SW480 (cell line): Measurements from ENCODE around the gene NXPE4.
A peak's percentile ranks its signal among the peaks of the same experiment; 100 is the strongest.
"Not testable (repeated sequence)": the region's sequence is repeated elsewhere in the genome, so short reads cannot be mapped to it uniquely, and the experiment has no call there.

Experiments
- DNase-seq: peaks from one replicate; pipeline ENCODE4 v3.0.0-alpha.2; 2016; ENCODE audit warnings: low spot score

Gene NXPE4

DNA sequence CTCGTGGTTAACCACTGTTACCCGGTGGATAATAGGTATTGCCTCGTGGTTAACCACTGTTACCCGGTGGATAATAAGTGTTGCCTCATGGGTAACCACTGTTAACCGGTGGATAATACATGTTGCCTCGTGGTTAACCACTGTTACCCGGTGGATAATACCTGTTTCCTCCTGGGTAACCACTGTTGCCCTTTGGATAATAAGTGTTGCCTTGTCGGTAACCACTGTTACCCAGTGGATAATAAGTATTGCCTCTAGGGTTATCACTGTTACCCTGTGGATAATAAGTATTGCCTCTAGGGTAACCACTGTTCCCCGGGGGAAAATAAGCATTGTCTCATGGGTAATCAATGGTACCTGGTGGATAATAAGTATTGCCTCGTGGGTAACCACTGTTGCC, 15.0 kb upstream of the NXPE4 start:
- no peak for DNase-seq

DNA sequence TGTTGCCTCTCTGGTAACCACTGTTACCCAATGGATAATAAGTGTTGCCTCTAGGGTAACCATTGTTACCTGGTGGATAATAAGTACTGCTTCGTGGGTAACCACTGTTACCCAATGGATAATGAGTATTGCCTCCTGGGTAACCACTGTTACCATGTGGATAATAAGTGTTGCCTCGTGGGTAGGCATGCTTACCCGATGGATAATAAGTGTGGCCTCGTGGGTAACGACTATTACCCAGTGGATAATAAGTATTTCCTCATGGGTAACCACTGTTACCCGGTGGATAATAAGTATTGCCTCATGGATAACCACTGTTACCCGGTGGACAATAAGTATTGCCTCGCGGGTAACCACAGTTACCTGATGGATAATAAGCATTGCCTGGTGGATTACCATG, 13.8 kb upstream of the NXPE4 start:
- no peak for DNase-seq

DNA sequence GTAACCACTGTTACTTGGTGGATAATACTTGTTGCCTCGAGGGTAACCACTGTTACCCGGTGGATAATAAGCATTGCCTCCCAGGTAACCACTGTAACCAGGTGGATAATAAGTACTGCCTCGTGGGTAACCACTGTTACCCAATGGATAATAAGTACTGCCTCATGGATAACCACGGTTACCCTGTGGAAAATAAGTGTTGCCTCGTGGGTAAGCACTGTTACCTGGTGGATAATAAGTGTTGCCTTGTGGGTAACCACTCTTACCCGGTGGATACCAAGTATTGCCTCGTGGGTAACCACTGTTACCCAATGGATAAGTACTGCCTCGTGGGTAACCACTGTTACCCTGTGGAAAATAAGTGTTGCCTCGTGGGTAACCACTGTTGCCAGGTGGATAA, 13.0 kb upstream of the NXPE4 start:
- not testable (repeated sequence) for DNase-seq

DNA sequence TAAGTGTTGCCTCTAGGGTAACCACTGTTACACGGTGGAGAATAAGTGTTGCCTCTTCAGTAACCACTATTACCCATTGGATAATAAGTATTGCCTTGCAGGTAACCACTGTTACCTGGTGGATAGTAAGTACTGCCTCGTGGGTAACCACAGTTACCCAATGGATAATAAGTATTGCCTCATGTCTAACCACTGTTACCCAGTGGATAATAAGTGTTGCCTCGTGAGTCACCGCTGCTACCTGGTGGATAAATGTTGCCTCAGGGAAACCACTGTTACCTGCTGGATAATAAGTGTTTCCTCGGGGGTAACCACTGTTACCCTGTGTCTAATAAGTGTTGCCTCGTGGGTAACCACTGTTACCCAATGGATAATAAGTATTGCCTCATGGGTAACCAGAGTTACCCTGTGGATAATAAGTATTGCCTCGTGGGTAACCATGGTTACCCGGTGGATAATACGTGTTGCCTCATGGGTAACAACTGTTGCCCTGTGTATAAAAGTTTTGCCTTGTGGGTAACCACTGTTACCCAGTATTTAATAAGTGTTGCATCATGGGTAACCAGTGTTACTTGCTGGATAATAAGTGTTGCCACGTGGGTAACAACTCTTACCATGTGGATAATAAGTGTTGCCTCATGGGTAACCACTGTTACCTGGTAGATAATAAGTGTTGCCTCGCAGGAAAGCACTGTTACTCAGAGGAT, 12.3 kb upstream of the NXPE4 start:
- DNase-seq, result no peak

DNA sequence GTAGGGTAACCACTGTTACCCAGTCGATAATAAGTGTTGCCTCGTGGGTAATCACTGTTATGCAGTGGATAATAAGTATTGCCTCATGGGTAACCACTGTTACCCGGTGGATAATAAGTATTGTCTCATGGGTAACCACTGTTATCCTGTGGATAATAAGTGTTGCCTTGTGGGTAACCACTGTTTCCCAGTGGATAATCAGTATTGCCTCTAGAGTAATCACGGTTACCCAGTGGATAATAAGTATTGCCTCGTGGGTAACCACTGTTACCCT, 11.2 kb upstream of the NXPE4 start:
- not testable (repeated sequence) for DNase-seq

DNA sequence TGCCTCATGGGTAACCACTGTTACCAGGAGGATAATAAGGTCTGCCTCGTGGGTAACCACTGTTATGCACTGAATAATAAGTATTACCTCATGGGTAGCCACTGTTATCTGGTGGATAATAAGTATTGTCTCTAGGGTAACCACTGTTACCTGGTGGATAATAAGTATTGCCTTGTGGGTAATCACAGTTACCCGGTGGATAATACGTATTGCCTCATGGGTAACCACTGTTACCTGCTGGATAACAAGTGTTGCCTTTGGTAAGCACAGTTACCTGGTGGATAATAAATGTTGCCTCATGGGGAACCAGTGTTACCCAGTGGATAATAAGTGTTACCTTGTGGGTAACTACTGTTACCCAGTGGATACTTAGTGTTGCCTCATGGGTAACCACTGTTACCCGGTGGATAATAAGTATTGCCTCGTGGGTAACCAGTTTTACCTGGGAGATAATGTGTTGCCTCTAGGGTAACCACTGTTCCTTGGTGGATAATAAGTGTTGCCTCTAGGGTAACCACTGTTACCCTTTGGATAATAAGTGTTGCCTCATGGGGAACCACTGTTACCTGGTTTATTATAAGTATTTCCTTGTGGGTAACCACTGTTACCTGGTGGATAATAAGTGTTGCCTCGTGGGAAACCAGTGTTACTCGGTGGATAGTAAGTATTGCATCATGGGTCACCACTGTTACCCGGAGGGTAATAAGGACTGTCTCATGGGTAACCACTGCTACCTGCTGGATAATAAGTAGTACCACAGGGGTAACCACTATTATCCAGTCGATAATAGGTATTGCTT, 10.6 kb upstream of the NXPE4 start:
- DNase-seq, result no peak

DNA sequence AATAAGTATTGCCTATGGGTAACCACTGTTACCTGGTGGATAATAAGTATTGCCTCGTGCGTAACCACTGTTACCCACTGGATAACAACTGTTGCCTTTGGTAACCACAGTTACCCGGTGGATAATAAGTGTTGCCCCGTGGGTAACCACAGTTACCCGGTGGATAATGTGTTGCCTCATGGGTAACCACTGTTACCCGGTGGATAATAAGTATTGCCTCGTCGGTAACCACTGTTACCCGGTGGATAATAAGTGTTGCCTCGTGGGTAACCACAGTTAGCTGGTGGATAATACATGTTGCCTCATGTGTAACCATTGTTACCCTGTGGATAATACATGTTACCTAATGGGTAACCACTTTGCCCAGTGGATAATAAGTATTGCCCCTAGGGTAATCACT, 9.8 kb upstream of the NXPE4 start:
- DNase-seq, result no peak

DNA sequence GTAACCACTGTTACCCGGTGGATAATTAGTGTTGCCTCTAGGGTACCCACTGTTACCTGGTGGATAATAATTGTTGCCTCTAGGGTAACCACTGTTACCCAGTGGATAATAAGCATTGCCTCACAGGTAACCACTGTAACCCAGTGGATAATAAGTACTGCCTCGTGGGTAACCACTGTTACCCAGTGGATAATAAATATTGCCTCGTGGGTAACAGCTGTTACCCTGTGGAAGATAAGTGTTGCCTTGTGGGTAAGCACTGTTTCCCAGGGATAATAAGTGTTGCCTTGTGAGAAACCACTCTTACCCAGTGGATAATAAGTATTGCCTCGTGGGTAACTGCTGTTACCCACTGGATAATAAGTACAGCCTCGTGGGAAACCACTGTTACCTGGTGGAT, 9.3 kb upstream of the NXPE4 start:
- DNase-seq, result no peak

DNA sequence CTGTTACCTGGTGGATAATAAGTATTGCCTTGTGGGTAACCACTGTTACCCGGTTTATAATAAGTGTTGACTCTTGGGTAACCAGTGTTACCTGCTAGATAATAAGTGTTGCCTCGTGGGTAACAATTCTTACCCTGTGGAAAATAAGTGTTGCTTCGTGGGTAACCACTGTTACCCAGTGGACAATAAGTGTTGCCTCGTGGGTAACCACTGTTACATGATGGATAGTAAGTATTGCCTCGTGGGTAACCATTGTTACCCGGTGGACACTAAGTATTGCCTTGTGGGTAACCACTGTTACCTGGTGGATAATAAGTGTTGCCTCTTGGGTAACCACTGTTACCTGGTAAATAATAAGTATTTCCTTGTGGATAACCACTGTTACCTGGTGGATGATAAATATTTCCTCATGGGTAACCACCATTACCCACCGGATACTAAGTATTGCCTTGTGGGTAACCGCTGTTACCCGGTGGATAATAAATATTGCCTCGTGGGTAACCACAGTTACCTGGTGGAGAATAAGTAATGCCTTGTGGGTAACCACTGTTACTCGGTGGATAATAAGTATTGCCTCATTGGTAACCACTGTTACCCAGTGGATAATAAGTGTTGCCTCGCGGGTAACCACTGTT, 8.7 kb upstream of the NXPE4 start:
- DNase-seq, result no peak

DNA sequence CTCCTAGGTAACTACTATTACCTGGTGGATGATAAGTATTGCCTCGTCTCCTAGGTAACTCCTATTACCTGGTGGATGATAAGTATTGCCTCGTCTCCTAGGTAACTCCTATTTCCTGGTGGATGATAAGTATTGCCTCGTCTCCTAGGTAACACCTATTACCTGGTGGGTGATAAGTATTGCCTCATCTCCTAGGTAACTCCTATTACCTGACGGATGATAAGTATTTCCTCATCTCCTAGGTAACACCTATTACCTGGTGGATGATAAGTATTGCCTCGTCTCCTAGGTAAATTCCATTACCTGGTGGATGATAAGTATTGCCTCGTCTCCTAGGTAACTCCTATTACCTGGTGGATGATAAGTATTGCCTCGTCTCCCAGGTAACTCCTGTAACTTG, 7.6 kb upstream of the NXPE4 start:
- not testable (repeated sequence) for DNase-seq

DNA sequence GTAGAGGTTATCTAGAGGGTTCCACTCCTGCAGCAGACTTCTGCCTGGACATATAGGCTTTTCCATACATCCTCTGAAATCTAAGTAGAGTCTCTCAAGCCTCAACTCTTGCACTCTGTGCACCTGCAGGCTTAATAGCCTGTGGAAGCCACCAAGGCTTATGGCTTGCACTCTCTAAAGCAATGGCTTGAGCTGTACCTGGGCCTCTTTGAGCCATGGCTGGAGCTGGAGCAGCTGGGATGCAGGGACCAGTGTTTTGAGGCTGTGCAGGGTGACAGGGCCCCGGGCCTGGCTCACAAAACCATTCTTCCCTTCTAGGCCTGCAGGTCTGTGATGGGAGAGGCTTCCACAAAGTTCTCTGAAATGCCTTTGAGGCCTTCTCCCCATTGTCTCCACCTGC, 2.9 kb upstream of the NXPE4 start:
- DNase-seq, result no peak

DNA sequence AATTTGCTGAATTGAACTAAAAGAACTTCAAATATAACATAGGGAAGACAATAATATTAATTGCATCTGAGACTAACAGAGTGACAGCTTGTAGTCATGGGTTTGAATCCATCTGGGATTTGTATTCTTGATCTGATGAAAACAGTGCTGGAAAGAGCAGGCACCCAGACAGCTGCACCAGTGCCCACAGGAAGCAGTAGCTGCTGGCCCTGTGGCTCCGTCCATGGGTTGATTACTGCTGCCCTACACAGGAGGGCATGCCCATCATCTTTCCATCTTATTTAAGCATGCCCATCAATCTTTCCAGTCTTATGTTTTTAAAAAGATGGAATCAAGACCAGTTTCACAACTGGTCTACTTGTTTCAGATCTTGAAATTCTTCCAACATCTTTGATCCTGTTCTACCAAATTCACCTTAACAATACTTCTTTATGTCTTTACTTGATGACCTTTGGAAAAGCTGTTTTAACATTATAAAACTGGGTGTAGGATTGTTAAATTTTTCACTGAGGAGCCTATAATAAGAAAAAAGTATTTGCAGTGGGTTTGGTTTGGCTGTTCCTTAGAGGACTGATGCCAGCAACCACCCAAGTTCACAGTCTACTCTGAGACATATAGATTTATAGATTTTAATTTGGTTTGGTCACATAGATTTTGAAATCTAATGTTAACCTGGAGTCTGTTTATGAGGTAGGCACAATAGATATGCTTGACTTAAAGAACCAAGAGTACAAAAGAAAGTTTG, 761 bp upstream of the NXPE4 start:
- DNase-seq, result no peak

DNA sequence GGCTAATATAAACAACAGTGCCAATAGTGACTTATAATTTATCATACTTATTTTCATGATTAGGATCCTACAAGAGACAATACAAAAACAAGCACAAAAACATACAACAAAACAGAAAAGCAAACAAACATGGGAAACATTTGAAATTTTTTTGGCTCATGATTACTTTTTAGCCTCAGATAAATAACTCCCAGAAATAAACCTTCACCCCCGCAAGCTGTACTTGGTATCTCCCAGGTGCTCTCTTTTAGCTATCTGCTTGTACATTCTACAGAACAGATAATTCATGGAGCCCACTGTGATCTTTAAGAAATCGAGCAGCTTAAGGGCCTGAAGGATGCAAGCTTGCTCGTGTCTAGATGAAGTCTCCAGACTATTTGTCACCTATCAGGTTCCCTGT, 883 bp downstream of the NXPE4 start:
- no peak for DNase-seq

DNA sequence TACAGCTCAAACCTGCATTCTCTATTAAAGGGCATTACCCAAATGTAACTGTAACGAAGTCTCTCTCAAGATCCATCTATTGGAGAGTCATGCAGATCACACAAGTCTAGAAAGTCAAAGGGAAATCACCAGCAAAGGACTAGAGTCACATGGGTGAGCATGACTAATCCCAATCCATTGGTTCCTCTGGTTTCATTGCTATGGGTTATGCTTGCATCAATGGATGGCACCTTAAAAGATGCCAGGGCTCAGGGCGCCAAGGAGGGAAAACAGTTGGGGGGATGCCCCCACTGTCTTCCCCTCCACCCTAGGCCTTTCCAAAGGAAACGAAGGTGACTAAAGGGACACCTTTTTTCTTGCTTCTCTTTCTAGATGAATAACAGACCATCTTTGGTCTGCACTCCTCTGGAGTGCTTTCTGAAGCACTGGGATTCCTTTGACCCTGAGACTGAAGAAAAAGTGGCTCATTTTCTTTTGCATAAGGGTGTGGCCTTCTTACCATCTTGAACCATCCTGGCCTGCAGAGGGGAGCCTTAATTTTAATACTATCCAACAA, 8.1 kb downstream of the NXPE4 start:
- DNase-seq, result no peak

DNA sequence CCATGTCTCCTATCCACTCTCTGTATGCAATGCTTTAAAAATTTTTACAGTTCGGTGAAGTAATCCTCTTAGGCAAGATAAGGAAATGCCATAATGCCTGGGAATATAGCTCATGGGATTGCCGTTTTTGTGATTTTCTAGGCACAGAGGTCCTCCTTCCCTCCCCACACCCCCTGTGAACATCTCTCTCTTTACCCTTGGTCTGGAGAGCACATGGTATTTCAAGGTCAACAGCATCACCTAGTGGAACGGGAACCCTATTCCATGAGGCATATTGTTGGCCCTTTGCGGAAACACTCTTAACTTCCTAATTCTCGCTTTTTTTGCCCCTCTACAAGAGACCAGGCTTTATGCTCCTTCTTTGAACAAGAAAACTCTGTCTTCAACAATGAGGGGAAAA, 8.8 kb downstream of the NXPE4 start:
- no peak for DNase-seq

DNA sequence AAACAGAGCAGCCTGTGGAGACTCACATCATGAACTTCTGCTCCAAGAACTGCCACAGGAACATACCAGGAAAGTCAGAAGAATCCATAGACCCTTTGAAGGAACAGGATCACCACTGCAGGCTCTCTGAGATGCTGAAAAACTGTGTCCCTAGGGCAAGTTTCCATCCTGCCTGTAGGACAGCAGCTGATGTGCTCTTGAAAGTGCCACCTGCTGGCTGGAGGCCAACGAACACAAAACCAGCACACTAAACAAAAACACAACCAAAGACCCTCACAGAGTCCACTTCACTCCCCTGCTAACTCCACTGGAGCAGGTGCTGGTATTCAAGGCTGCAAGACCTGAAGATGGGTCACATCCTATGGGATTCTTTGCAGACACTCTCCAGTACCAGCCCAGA, 23.9 kb downstream of the NXPE4 start:
- no peak for DNase-seq

DNA sequence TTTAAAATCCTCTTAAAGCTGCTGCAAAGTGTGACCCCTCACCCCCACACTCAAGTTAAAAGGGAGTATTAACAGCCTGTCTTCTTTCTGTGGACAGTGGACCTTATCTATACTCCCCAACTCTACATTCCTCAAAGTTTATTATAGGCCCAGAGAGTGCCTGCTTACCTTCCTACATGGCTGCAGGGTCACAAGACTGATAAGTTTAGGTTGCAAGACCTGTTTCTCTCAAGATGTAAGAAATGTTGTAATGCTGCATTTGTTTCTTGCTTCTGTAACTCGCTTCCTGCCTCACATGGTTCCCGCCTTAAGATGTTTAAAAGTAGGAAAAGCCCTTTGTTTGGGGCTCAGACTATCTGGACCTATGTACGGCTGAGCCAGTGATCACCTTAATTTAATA, 25.8 kb downstream of the NXPE4 start:
- DNase-seq, result no peak

DNA sequence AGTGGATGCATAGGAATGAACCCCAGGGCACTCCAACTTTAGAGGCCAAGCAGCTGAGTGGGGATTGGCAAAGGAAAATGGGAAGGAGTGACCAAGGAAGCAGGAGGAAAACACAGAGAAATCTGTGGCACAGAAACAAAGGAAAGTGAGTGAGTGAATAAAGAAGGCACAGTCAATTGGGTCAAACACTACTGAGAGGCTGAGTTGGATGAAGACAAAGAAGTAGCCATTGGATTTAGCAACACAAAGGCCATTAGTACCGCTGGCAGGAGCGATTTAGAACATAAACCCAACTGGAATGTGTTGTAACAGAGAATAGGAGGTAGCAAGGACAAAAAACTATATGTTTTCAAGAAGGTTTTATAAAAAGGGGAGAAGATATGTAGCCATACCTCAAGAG, 29.3 kb downstream of the NXPE4 start:
- no peak for DNase-seq

DNA sequence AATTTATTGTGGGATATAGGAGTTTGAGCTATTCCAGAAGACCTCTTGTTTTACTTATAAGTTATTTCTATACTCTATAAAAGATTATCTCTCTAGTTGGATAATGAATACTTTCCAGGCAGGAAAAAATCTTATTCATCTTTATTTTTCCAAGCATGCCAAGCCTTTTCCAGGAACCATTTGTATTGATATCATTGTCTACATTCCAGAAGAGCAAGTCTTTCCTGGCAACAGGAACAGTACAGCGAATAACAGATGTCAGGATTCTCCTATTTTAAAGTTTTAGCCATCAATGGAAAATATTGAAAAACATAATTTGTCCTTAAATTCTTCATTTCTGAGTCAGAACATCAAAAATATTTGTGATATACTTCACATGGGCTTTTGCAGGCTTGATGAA, 30.8 kb downstream of the NXPE4 start:
- no peak for DNase-seq

DNA sequence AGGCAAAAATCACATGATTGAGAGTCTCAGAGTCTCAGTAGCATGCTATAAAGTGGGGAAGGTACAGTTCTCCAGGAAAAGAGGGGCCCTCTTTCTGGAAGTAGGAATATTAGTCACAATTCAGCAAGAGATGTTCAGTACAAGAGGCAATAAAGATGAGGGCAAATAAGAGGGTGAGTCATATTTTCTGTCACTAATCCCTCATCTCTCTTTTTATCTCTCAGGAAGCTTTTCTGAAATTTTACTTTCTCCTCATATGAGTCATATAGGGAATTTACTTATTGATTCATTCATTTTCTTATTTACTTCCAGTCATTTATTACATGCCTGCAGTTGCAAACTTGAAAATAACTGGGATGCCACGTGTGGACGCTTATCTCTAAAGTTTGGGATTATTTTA, 32.5 kb downstream of the NXPE4 start:
- DNase-seq, result peak; percentile 39

DNA sequence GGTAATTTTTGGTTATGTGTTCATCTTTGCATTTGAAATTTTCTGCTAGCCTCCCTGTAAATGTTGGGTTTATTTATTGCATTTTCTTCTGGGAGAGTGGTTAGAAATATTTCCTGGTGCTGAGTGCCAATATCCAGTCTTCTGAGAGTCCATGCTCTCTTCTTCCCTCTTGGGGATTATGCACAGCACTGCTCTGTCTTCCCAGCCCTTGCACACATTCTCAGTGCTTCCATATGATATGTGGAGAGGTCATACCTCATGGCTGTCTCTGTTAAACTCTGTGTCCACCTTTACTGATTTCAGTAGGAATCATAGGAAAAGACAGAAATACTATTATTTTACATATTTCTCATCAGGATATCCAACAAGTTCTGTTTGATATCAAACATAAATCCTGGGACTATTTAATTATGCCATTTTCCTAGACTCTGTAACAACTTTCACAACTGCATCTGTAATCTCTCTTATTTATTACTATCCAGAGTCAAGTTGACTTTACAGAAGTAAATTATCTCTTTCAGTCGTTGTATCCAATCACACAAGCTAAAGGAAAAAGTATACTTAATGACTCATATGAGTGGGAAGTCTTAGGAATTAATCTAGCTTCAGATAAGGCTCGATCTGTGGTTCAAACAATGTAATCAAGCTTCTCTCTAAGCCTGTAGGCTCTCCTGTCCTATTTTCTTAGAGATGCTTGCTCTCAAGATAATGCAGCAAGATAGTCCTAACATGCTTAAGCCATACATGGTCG, 33.2 kb downstream of the NXPE4 start:
- DNase-seq, result no peak
